Nephron progenitor cell (in vitro differentiated cells): ENCODE measurements around the gene GRAMD2A.
A peak's percentile ranks its signal among the peaks of the same experiment; 100 is the strongest.

Source experiments
- DNase-seq: peaks from one replicate; pipeline ENCODE4 v3.0.0; 2021
- H3K27ac Mint-ChIP-seq: 2 replicates; pipeline ENCODE4 v1.8.0; 2021; ENCODE audit warnings: mild to moderate bottlenecking, moderate library complexity, mixed read lengths
- H3K27me3 Mint-ChIP-seq: 2 replicates; pipeline ENCODE4 v1.8.0; 2021; ENCODE audit warnings: mild to moderate bottlenecking, low read depth, mixed read lengths; ENCODE audit not compliant: poor library complexity
- H3K36me3 Mint-ChIP-seq: 2 replicates; pipeline ENCODE4 v1.8.0; 2021; ENCODE audit warnings: low read depth, mixed read lengths
- H3K4me1 Mint-ChIP-seq: 2 replicates; pipeline ENCODE4 v1.8.0; 2021; ENCODE audit warnings: mixed read lengths
- H3K4me3 Mint-ChIP-seq: 2 replicates; pipeline ENCODE4 v1.8.0; 2021; ENCODE audit warnings: mild to moderate bottlenecking, moderate library complexity, mixed read lengths
- H3K9me3 Mint-ChIP-seq: 2 replicates; pipeline ENCODE4 v1.8.0; 2021; ENCODE audit warnings: mild to moderate bottlenecking, moderate library complexity, mixed read lengths
- CTCF ChIP-seq: fragments of 200-600 bp; sonication (generic); IDR thresholded peaks from 2 replicates; pipeline ENCODE4 v1.5.0; 2021; ENCODE audit warnings: antibody characterized with exemption

GRAMD2A gene

GRCh38 chr15:72154316-72154715 lies 43.3 kb downstream of the GRAMD2A start:
- H3K27me3 Mint-ChIP-seq = peaks cover 11% of the 10 kb centered on the region

GRCh38 chr15:72153269-72154000 lies 44.2 kb downstream of the GRAMD2A start:
- Mint-ChIP-seq H3K27me3 (peaks cover 11% of the 10 kb centered on the region), H3K4me1 (peaks cover 20% of the 10 kb centered on the region), H3K9me3 (no peaks in the 10 kb centered on the region), H3K27ac (no peak overlapping the region), H3K4me3 (no peak overlapping the region), H3K36me3 (no peaks in the 10 kb centered on the region)
- TF ChIP-seq CTCF = no peak
- DNase-seq = no peak

More at GRCh38 chr15:72154316-72154715, 43.3 kb downstream of the GRAMD2A start:
- no peak for DNase-seq
- Mint-ChIP-seq H3K9me3 (no peaks in the 10 kb centered on the region), H3K4me1 (peaks cover 20% of the 10 kb centered on the region), H3K36me3 (no peaks in the 10 kb centered on the region), H3K4me3 (no peak overlapping the region), H3K27ac (no peak overlapping the region)
- no peak for TF ChIP-seq CTCF

GRCh38 chr15:72147418-72147817 lies 50.2 kb downstream of the GRAMD2A start:
- Mint-ChIP-seq H3K4me1 (peaks cover 9% of the 10 kb centered on the region), H3K9me3 (no peaks in the 10 kb centered on the region), H3K36me3 (no peaks in the 10 kb centered on the region), H3K4me3 (no peak overlapping the region), H3K27me3 (peaks cover 9% of the 10 kb centered on the region), H3K27ac (no peak overlapping the region)
- DNase-seq = no peak
- TF ChIP-seq CTCF = no peak

GRCh38 chr15:72146934-72147333 lies 50.7 kb downstream of the GRAMD2A start:
- no peak for DNase-seq
- peaks cover 9% of the 10 kb centered on the region for H3K4me1 Mint-ChIP-seq
- no peaks in the 10 kb centered on the region for H3K9me3 Mint-ChIP-seq
- H3K36me3 Mint-ChIP-seq = no peaks in the 10 kb centered on the region
- TF ChIP-seq CTCF = no peak
- H3K27ac Mint-ChIP-seq = no peak overlapping the region
- H3K4me3 Mint-ChIP-seq = no peak overlapping the region
- H3K27me3 Mint-ChIP-seq = peaks cover 9% of the 10 kb centered on the region

GRCh38 chr15:72146221-72146620 lies 51.4 kb downstream of the GRAMD2A start:
- no peak for DNase-seq
- no peak overlapping the region for H3K4me3 Mint-ChIP-seq
- no peaks in the 10 kb centered on the region for H3K9me3 Mint-ChIP-seq
- peak overlapping the region; percentile 17 for H3K27ac Mint-ChIP-seq
- H3K4me1 Mint-ChIP-seq = peaks cover 14% of the 10 kb centered on the region
- peaks cover 9% of the 10 kb centered on the region for H3K27me3 Mint-ChIP-seq
- H3K36me3 Mint-ChIP-seq = no peaks in the 10 kb centered on the region
- TF ChIP-seq CTCF = no peak
